IPS-20b (cell line): ENCODE data around the gene TMEM9B.
"Not testable (repeated sequence)": the region's sequence is repeated elsewhere in the genome, so short reads cannot be mapped to it uniquely, and the experiment has no call there.

Source experiments
- H3K27ac ChIP-seq: one replicate; pipeline ENCODE4 v1.5.1; 2013; ENCODE audit warnings: low read length
- H3K27me3 ChIP-seq: 2 replicates; pipeline ENCODE4 v1.6.1; 2013; ENCODE audit warnings: mild to moderate bottlenecking, low read length, inconsistent platforms; ENCODE audit not compliant: insufficient read depth
- H3K36me3 ChIP-seq: 2 replicates; pipeline ENCODE4 v1.6.1; 2013; ENCODE audit warnings: low read depth, mild to moderate bottlenecking, inconsistent platforms, low read length, moderate library complexity; ENCODE audit not compliant: insufficient read depth
- H3K4me1 ChIP-seq: 2 replicates; pipeline ENCODE4 v1.6.1; 2013; ENCODE audit warnings: mild to moderate bottlenecking, control low read depth, inconsistent platforms, low read length, moderate library complexity; ENCODE audit not compliant: insufficient read depth
- H3K4me3 ChIP-seq: 2 replicates; pipeline ENCODE4 v1.5.1; 2013; ENCODE audit warnings: mild to moderate bottlenecking, low read length, inconsistent platforms
- H3K9ac ChIP-seq: 2 replicates; pipeline ENCODE4 v1.6.1; 2013; ENCODE audit warnings: low read depth, mild to moderate bottlenecking, inconsistent platforms, low read length, moderate library complexity
- H3K9me3 ChIP-seq: 2 replicates; pipeline ENCODE4 v1.6.1; 2013; ENCODE audit warnings: mild to moderate bottlenecking, low read depth, low read length, inconsistent platforms; ENCODE audit not compliant: insufficient read depth

Gene TMEM9B

DNA sequence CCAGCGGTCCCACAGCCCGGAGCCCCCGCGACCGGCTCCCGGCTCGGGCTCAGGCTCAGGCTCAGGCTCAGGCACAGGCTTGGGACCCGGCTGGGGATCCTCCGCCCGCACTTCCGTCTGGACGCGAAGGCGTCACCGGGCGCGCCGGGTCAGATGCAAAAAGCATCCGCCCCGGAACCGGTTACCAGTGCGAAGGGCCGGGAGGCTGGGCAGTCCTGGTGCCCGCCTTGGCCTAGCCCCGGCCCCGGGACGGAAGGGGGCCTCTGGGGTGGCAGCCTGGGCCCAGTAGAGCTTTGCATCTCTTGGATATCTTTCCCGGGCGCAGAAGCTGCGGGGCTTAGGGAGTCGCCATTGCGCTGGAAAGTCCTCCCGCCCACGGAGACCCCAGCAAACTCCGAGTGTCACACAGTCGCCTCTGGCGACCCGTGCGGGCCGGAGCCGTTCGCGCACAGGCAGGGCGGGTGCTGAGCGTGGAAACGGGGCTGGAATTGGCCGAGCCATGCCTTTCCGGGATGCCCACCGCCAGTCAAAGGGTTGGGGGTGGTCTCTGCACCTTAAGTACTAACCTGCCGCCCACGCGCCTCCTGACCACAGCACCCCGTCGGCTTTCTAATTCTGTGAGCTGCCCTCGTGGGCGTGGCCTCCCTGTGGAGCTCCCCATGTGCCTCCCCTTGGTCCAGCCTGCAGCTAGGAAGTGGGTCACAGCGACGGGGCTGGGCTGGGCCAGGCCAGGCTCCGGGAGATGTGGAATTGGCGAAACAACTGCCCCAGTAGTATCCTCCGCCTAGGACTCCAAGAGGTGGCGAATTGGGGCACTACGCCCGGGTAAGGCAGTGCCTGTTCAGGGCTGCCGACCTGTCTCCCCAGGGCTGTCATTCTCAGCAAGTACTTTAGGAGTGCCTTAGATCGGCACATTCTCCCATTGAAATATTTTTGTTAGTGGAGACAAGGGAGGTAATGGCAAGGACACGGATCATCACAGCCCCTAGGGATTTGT, at the start of gene TMEM9B:
Gene TMEM9B (minus strand): TSS at position 119 of the 997 bp plus-strand sequence. CDS start 129 bp downstream, outside the sequence.
- Histone ChIP-seq H3K4me3 (peak within 1 kb of the TSS; percentile 79), H3K27ac (no peak within 1 kb of the TSS), H3K4me1 (peaks cover 6% of the 10 kb centered on the region), H3K9me3 (no peaks in the 10 kb centered on the region), H3K9ac (peak within 1 kb of the TSS; percentile 93; the same call in 1 of the 2 replicates), H3K36me3 (no peaks in the 10 kb centered on the region), H3K27me3 (no peaks in the 10 kb centered on the region)

DNA sequence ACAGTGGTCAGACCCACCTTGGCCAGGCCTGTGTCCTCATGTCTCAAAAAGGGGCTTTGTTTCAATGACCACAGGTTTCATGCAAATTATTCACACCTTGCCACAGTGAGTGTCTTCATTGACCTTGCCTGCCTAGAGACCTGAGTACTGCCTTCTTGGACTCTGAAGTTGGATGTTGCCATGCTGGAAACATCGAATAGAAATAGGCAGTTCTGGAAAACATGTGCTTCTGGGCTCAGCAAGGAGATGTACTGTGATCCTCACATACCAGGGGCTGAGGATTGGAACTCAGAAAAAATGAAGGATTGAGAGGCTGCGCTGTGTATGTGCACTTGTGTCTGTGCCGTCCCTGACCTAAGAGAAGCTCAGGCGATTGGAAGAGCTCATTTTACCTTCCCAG, 49.1 kb upstream of the TMEM9B start:
- Histone ChIP-seq H3K4me1 (no peaks in the 10 kb centered on the region), H3K27ac (no peak overlapping the region), H3K36me3 (no peaks in the 10 kb centered on the region), H3K9ac (no peak overlapping the region), H3K4me3 (no peak overlapping the region), H3K9me3 (no peaks in the 10 kb centered on the region), H3K27me3 (peaks cover 5% of the 10 kb centered on the region; the same call in 1 of the 2 replicates)

DNA sequence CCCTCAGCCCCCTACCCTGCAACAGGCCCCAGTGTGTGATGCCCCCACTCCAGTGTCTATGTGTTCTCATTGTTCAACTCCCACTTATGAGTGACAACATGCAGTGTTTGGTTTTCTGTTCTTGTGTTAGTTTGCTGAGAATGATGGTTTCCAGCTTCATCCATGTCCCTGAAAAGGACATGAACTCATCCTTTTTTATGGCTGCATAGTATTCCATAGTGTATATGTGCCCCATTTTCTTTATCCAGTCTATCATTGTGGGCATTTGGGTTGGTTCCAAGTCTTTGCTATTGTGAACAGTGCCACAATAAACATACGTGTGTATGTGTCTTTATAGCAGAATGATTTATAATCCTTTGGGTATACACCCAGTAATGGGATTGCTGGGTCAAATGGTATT, 45.3 kb upstream of the TMEM9B start:
- H3K9ac ChIP-seq, result not testable (repeated sequence)

DNA sequence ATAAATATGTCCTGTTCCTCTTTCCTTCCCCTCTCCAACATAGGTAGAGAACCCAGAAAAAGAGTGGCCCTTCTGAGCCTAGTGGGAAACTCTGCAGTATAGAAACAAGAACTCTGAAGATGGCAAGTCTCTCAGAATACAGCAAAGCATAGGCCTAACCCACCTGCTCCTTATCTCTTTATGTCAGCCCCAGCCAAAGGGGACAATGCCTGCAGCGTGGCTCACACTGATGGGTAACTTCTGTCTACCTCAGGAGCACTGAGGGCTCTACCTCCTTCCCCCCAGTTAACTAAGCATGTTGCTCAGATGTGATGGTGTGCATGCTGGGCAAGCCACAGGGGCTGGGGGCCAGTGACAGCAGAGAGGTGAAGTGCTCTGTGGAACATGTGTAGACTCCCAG, 44.4 kb upstream of the TMEM9B start:
- no peak overlapping the region for H3K9ac ChIP-seq
- H3K27ac ChIP-seq, result no peak overlapping the region
- no peaks in the 10 kb centered on the region for H3K36me3 ChIP-seq
- no peaks in the 10 kb centered on the region for H3K9me3 ChIP-seq
- no peaks in the 10 kb centered on the region; the same call in 1 of the 2 replicates for H3K4me1 ChIP-seq
- H3K27me3 ChIP-seq, result peaks cover 52% of the 10 kb centered on the region
- H3K4me3 ChIP-seq, result no peak overlapping the region

More for the DNA sequence above, 45.3 kb upstream of the TMEM9B start:
- peaks cover 43% of the 10 kb centered on the region for H3K27me3 ChIP-seq
- H3K4me1 ChIP-seq, H3K36me3 ChIP-seq, H3K4me3 ChIP-seq, H3K27ac ChIP-seq, H3K9me3 ChIP-seq: not testable (repeated sequence)

DNA sequence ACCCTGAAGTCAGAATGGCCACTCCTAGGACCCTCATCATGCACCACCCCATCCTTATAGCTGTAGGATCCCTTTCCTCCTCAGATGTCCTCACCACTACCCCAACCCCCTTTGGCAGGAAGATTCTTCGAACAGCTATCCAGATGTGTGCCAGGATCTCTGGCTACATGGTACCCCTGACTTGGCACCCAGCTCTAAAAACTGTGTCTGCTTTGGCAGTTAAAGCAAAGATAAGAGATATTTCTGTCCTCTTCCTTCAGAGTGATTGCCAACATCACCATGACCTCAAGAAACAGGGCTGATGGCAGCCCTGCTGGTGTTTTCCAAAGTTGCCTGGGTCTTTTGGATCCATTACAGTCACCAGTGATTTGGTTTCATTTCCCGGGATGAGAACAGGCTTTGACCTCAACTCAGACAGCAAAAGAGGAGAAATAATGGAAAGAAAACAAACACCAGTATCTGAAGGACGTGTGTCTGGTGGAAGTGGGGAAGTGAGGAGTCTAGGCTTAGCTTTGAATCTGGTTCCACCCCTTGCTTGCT, 43.8 kb upstream of the TMEM9B start:
- Histone ChIP-seq H3K9me3 (no peaks in the 10 kb centered on the region), H3K27me3 (peaks cover 58% of the 10 kb centered on the region), H3K27ac (no peak overlapping the region), H3K36me3 (no peaks in the 10 kb centered on the region), H3K4me1 (peaks cover 1% of the 10 kb centered on the region), H3K9ac (no peak overlapping the region), H3K4me3 (no peak overlapping the region)

DNA sequence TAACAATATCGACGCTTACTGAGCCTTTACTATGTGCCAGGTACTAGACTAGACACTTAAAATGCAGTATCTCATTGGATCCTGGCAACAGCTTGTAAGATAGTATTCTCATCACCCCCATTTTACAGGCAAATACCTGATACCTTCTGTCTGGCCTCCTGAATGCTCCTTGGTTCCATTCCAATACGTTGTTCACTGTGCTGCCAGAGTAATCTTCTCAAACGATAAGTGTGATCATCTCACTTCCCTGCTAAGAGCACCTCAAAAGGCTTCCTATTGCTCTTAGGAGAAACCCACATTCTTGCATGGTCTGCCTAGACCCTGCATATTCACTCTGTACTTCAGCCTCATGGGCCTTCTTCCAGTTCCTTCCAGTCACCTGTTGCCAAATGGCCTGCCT, 40.8 kb upstream of the TMEM9B start:
- Histone ChIP-seq H3K9me3 (no peaks in the 10 kb centered on the region), H3K4me3 (0 out of 2 replicates have a peak overlapping the region, but pooled peaks have one; percentile 66), H3K4me1 (peaks cover 6% of the 10 kb centered on the region), H3K27me3 (peaks cover 87% of the 10 kb centered on the region), H3K27ac (no peak overlapping the region), H3K9ac (no peak overlapping the region), H3K36me3 (no peaks in the 10 kb centered on the region)

DNA sequence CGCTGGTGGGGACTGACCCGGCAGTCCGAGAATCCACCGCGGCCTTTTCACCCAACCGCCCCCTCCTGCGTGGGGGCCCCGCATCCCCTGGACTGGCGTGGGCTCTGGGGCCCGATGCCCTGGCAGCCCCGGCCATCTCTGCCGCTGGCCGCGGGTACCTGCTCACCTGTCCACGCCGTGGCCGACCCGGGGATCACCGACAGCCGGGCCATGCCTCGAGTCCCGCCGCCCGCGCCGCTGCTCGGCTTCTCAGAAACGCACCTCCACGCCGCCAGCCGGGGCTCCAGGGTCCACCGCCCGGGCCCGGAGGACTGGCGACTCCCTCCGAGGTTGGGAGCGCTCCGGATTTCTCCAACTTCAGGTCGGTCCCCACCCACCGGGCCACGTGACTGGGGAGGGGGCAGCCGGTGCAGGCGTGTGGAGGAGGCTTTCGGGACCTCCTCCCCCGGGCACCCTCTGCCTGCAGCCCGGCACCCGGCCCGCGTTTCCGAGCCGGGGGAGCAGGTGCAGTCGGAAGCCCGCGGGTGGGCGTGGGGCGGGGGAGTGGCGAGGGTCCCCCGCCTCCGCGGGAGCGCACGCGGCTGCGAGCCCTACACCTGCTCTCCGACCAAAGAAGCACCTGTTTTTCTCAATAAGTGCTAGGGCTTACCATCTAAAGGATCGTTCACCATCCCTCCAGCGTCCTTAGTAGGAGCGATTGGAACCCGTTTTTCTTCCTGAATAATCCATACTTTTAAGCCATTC, 40.1 kb upstream of the TMEM9B start:
- no peaks in the 10 kb centered on the region for H3K36me3 ChIP-seq
- peak overlapping the region; percentile 66; the same call in 1 of the 2 replicates for H3K4me3 ChIP-seq
- H3K4me1 ChIP-seq, result peaks cover 6% of the 10 kb centered on the region
- no peak overlapping the region for H3K27ac ChIP-seq
- H3K27me3 ChIP-seq, result peaks cover 89% of the 10 kb centered on the region
- no peaks in the 10 kb centered on the region for H3K9me3 ChIP-seq
- H3K9ac ChIP-seq, result no peak overlapping the region

DNA sequence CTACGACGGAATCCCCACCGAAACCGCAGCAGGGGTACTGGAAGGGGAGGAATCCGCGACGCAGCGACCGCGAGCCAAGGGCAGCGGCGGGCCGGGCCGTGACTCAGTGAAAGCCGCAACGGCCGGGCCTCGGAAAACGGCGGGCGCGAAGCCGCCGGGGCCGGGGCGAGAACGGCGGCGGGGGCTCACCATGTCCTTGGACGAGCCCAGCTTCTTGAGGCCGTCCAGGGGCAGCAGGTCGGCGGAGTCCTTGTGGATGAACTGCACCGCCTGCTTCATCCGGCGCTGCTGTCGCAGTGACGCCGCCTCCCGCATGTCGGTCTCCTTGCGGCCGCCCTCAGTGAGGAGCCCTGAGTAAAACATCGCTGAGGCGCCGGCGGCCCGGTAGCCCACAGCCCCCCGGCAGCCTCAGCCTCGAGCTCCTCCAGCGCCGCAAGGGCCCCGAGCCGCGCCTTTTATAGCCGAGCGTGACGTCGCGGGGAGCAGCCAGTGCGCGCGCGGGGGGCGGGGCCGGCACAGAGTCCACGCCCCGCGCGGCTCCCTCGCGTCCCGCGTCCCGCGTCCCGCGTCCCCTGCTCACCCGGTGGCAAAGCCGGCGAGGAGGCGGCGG, 39.4 kb upstream of the TMEM9B start, which contains the start of gene NRIP3:
Gene NRIP3 (minus strand): TSS at position 429 of the 610 bp plus-strand sequence. CDS start 66 bp downstream, at position 363.
- Histone ChIP-seq H3K9ac (peak within 1 kb of the TSS; percentile 13; the same call in 1 of the 2 replicates), H3K36me3 (no peaks in the 10 kb centered on the region), H3K27me3 (peaks cover 87% of the 10 kb centered on the region), H3K4me1 (peaks cover 6% of the 10 kb centered on the region), H3K9me3 (no peaks in the 10 kb centered on the region), H3K27ac (no peak within 1 kb of the TSS), H3K4me3 (peak within 1 kb of the TSS; percentile 66)

DNA sequence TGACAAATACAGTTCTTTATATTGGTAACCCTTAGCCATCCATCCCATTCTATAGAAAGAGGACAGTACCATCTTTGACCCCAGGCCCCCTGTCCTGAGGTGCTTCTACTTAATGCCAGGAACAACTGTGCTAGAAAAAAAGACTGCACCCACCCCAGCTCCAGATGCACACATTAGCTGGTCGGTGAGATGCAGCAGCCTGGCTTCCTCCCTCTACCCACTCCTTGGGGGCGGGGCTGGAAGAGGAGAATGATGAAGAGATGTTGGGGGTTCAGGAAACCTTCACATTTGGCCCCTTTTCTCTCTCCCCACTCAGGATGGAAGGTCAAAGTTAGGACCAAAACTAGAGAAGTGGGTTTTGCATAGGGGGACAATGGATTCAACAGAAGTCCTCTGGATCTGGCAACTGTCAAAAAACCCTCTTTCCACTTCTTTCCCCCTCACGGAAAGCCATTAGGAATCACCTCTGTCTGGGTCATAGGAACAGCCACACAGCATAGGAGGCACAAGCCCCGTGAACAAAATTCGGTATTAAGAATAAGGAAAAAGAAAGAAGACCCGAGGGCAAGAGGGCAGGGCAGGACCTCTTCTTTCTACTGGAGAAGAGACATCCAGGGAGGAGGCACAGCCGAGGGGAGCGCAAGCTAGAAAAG, 38.8 kb upstream of the TMEM9B start:
- peak overlapping the region; percentile 13; the same call in 1 of the 2 replicates for H3K9ac ChIP-seq
- H3K9me3 ChIP-seq, result no peaks in the 10 kb centered on the region
- H3K27me3 ChIP-seq, result peaks cover 80% of the 10 kb centered on the region
- peak overlapping the region; percentile 66 for H3K4me3 ChIP-seq
- no peaks in the 10 kb centered on the region for H3K36me3 ChIP-seq
- H3K4me1 ChIP-seq, result peaks cover 6% of the 10 kb centered on the region
- no peak overlapping the region for H3K27ac ChIP-seq

DNA sequence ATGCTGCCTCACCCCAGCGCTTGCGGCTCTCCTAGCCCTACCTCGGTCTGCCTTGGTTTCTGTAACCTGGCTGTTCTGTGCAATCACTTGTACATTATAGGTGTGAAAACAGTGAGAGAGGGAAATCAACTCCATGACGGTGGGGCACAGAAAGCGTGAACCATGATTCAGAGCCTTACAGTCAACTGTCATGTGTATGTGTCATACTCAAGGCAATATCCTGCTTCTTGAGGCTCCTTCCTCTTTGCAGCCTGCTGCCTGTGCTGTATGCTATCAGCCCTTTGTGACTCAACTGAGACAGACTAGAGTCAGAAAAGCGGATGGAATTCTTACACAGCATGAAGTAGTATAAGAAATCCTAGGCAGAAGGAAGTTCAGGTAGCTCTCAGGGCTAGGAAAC, 37.5 kb upstream of the TMEM9B start:
- Histone ChIP-seq H3K4me1 (peaks cover 6% of the 10 kb centered on the region), H3K9ac (no peak overlapping the region), H3K36me3 (no peaks in the 10 kb centered on the region), H3K4me3 (no peak overlapping the region), H3K9me3 (no peaks in the 10 kb centered on the region), H3K27me3 (peaks cover 67% of the 10 kb centered on the region), H3K27ac (no peak overlapping the region)
